NCI-H510A (cell line): ENCODE measurements around the gene GGA3.
"Not testable (repeated sequence)": the region's sequence is repeated elsewhere in the genome, so short reads cannot be mapped to it uniquely, and the experiment has no call there.

Experiments used
- DNase-seq: peaks from one replicate; lab custom pipeline; 2025; lab: John Stamatoyannopoulos, UW

GGA3 gene

DNA sequence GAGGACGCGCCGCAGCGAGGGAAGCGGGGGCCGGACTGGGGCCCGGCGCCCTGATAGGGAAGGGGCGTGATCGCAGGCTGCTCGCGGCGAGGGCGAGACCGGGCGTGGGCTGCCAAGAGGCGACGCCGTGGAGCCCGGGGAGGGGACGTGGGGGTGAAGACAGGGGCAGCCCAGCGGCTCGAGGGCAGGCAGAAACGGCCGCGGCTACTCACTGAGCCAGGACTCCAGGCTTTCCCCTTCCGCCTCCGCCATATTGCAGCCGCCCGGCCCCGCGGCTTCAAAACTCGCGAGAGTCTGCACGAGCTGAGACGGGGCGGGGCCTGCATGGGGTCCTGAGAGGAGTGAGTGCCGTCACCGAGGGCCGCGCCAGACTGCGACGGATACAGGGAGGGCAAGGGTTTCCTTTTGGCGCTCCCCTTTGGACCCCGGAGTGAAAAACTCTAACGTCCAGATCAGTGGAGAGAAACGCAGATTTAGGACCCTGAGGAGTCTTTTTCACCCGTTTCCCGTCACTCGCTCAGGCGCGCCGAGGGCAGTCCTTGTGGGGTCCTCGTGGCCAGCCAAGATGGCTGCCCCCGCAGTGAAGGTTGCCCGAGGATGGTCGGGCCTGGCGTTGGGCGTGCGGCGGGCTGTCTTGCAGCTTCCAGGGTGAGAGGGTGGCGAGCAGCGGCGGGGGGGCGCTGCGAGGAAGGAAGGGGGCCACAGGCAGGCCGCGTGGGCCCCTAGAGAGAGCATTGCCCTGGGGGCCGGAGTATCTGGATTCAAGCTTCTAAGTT is at the start of gene GGA3, which contains the start of gene MRPS7:
Gene GGA3, minus strand, starts transcription at position 271 of the 776 bp plus-strand sequence. Its CDS starts 19 bp downstream, at position 252.
Gene MRPS7, plus strand, starts transcription at position 544 of the 776 bp plus-strand sequence. Its CDS starts 22 bp downstream, at position 566.
- peak; percentile 90 for DNase-seq

DNA sequence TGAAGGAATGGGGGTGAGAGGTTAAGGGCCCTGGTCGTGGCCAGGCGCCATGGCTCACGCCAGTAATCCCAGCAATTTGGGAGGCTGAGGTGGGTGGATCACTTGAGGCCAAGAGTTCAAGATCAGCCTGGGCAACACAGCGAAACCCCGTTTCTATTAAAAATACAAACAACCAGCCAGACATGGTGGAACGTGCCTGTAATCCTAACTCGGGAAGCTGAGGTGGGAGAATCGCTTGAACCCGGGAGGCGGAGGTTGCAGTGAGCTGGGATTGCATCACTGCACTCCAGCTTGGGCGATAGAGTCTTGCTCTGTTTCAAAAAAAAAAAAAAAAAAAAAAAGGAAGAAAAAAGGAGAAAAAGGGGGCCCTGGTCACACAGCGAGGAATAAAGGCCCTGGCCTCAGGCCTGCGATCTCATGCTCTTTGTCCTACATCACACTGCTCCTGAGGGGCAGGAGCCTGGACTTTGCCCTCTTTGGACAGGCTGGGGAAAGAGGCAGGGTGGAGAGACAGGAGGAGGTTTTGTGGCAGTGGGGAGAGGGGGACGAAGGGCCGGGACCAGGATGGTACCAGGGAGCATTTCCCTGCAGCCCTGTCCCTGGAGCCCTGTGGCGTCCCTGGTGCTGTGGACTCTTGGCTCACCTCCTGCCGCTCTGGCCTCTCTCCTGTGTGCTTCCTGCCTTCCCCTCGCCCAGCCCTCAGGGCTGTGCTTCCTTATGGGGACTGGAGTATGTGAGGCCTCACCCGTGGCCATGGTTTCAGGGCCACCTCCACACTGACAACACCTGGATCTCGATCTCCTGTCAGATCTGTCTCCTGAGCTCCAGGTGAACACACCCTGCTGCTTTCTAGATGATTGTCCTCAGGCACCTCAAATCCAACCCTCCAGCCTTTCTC is 47.6 kb upstream of the GGA3 start:
- DNase-seq = no peak

DNA sequence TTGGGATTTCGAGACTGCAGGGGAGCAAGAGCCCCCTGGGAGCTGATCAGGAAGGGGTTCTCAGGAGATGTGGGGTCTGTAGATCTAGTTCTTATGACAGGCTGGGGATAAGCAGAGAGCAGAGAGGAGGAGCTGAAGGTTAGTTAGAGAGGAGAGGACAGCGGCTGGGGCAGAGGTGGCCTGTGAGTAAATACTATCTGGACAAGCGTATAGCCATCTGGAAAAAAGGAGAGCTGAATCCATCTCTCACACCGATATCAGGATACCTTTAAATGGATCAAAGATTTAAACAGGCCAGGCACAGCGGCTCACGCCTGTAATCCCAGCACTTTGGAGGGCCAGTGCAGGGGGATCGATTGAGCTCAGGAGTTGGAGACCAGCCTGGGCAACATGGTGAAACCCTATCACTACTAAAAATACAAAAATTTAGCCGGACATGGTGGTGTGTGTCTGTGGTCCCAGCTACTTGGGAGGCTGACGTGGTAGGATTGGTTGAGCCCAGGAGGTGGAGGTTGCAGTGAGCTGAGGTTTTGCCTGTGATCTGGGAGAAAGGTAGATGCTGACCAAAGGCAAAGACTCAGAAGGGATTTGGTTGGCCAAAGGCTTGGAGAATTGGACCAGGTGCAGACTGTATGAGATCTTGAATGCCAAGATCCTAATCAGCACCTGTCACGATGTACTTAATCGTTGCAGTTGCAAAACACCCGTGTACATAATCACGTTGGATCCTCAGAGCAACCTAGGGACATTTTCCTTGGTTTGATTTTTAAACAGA is 46.7 kb upstream of the GGA3 start:
- DNase-seq = no peak

GRCh38 chr17:75301502-75302206 is 40.2 kb upstream of the GGA3 start:
- no peak for DNase-seq

GRCh38 chr17:75301049-75301448 is 39.6 kb upstream of the GGA3 start:
- DNase-seq = no peak

GRCh38 chr17:75300280-75300679 is 38.9 kb upstream of the GGA3 start:
- no peak for DNase-seq

GRCh38 chr17:75295201-75296158 is 34.1 kb upstream of the GGA3 start:
- no peak for DNase-seq

DNA sequence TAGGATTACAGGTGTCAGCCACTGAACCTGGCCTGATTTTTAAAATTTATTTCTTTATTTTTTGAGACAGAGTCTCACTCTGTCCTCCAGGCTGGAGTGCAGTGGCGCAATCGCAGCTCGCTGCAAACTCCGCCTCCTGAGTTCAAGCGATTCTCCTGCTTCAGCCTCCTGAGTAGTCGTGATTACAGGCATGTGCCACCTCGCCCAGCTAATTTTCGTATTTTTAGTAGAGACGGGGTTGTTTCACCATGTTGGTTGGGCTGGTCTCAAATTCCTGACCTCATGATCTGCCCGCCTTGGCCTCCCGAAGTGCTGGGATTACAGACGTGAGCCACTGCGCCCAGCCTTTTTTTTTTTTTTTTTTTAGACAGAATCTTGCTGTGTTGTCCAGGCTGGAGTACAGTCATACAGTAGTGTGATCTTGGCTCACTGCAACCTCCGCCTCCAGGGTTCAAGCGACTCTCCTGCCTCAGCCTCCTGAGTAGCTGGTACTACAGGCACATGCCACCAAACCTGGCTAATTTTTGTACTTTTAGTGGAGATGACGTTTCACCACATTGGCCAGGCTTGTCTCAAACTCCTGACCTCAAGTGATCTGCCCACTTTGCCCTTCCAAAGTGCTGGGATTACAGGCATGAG is 31.5 kb upstream of the GGA3 start:
- not testable (repeated sequence) for DNase-seq

DNA sequence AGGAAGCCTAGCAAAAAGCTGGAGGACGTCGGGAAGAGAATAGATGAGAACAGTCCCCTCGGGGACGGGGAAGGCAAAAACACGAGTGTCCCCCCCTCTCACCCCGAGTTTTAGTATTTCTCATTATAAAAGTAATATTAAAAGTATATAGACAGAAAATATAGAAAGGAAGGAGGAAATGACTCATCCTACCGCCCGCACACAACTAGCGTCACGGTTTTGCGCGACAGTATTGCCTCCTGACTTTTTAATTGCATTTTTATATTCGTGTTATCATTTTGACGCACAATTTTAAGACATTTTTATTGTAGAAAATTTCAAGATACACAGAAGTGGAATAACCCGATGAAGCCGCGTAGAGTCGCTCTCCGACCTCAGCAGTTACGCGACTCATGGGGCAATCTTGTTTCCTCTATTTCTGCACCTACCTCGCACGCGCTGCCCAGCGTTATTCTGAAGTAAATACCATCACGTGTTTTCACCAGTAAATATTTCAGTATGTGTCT is 28.5 kb upstream of the GGA3 start:
- DNase-seq = no peak

DNA sequence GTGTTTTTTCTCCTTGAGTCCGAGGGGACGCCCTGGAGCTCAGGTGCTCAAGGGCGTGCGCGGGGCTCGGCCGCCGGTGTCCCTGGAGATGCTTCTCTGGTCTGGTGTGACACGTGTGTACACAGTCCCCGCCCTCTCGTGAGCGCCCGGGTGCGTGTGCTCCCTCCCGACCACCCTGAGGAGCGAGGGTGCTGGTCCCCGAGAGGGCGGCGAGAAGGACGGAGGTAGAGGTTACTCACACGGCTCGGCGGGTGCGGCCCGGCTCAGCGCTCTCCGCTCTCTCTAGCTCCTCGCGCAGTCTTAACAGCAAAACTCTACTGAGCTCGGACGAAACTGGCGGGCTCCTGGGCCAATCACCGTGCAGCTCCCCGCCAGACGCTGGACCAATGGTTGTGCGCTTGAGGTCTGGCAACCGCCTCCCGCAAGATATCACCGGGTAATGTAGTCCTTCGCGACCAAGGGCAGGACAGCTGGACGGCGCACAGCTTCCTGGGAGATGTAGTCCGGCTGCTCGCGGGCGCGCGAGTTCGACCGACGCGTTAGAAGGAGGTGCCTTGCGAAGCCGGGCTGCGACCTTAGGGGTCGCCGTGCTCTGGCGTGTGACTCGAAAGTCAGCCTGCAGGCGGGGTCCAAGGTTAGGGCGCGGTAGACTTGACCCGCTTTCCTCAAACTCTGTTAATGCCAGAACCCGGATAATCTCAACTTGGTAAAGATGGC is 27.9 kb upstream of the GGA3 start, which contains the start of gene SLC25A19:
Gene SLC25A19, minus strand, starts transcription at position 319 of the 717 bp plus-strand sequence. CDS start 2,669 bp downstream, outside the sequence.
- DNase-seq = peak; percentile 98

DNA sequence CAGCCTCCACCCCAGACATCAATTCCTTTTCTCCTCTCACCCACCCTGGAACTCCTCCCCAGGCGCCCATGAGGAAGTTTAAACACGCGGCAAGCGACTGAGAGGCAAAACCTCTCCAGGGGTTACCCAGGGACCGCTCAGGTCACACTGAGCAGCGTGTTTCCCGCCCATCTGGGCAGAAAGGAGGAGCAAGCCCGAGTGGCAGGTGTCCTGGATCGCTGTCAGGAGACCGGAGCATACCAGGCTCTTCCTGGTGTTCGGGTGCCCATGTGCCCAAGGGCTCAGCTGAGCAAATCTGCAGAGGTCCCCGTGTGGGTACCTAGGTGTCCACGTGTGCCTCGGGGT is 27.3 kb upstream of the GGA3 start:
- peak; percentile 70 for DNase-seq

GRCh38 chr17:75288359-75288758 is 27.0 kb upstream of the GGA3 start:
- no peak for DNase-seq

- DNase-seq = no peak
These were observed 25.8 kb upstream of the GGA3 start for GRCh38 chr17:75287221-75287620.

DNA sequence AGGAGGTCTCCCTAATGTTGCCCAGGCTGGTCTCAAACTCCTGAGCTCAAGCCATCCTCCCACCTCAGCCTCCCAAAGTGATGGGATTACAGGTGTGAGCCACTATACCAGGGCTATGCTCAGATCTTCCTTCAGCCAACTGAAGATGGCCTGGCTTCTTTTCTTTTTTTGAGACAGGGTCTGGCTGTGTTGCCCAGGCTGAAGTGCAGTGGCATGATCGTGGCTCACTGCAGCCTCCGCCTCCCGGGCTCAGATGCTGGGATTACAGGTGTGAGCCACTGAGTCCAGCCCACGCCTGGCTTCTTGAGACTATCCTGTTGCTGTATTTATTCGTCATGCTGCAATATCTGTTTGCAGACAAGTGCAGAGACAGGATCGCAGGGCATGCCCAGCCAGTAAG is 23.7 kb upstream of the GGA3 start:
- no peak for DNase-seq

DNA sequence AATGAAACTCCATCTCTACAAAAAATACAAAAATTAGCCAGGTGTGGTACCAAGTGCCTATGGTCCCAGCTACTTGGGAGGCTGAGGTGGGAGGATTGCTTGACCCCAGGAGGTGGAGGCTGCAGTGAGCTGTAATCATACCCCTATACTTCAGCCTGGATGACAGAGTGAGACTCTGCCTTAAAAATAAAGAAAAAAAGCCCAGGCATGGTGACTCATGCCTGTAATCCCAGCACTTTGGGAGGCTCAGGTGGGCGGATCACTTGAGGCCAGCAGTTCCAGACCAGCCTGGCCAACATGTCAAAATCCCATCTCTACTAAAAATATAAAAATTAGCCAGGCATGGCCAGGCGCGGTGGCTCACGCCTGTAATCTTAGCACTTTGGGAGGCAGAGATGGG is 18.8 kb upstream of the GGA3 start:
- DNase-seq = not testable (repeated sequence)

GRCh38 chr17:75277664-75278071 is 16.3 kb upstream of the GGA3 start:
- DNase-seq = no peak

- DNase-seq = no peak
These were observed 12.7 kb upstream of the GGA3 start for GRCh38 chr17:75273977-75274708.

DNA sequence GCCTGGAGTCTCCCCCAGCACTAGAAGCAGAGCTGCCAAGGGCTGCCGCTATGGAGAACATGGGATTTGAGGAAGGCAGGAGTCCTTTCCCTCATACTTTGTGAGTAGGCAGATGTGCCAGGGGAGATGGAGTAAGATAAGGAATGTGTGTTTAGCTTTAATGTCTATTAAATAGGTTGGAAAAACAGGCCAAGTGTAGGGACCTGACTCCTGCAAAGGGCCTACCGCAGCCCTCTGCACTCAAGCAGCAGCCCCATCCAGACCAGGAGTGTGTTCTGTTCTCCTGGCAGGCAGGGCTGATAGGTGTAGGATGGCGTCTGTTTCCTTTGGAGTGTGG is 11.4 kb upstream of the GGA3 start:
- DNase-seq = no peak
